Tibial artery (tissue), 4 donors: ENCODE data around the gene PHF19.

ENCODE experiments used
- DNase-seq, 2 donors: peaks; one replicate each; pipeline ENCODE4 v3.0.0-alpha.2; 2019
- H3K27ac ChIP-seq, 2 donors: fragments of 200-600 bp; sonication (generic) in 1 of 2; 1 replicate in 1 of 2; 2 replicates in 1 of 2; pipeline ENCODE4 v1.5.1; 2018 to 2019; ENCODE audit warnings: mild to moderate bottlenecking in 1 of 2
- H3K27me3 ChIP-seq, 2 donors: fragments of 200-600 bp; sonication (generic) in 1 of 2; one replicate each; pipeline versions ENCODE4 v1.5.1 to v1.6.0; 2016 to 2019
- H3K36me3 ChIP-seq, 3 donors: fragments of 200-600 bp; sonication (generic) in 2 of 3; one replicate each; pipeline ENCODE4 v1.5.1; 2016 to 2019; ENCODE audit warnings: mild to moderate bottlenecking in 2 of 3
- H3K4me1 ChIP-seq, 4 donors: fragments of 200-600 bp; sonication (generic) in 2 of 4; 1 replicate in 3 of 4; 2 replicates in 1 of 4; pipeline ENCODE4 v1.5.1; 2016 to 2019
- H3K4me3 ChIP-seq, 2 donors: fragments of 200-600 bp; sonication (generic) in 1 of 2; 1 replicate in 1 of 2; 2 replicates in 1 of 2; pipeline ENCODE4 v1.5.1; 2018 to 2019; ENCODE audit warnings: mild to moderate bottlenecking in 2 of 2
- H3K9me3 ChIP-seq, 3 donors: fragments of 200-600 bp; sonication (generic) in 1 of 3; one replicate each; pipeline ENCODE4 v1.5.1; 2016 to 2019
- CTCF ChIP-seq, 2 experiments: fragments of 200-600 bp in 1 of 2; fragments of 450-650 bp in 1 of 2; IDR thresholded peaks; one replicate each; pipeline ENCODE4 v1.5.1; 2017 to 2019; ENCODE audit warnings: antibody characterized with exemption in 2 of 2, mild to moderate bottlenecking in 1 of 2, moderate library complexity in 1 of 2
- intact Hi-C: fragments of 100-400 bp; cut with DNase I; formaldehyde crosslinking; loops from one replicate; pipeline ENCODE4 v1.15.0; 2023; ENCODE audit warnings: low total_unique reads

Gene PHF19

GRCh38 chr9:120841930-120842684 is 34.9 kb downstream of the PHF19 start:
- H3K4me1 ChIP-seq = peaks cover 0 to 43% (median 16%) of the 10 kb centered on the region in 4 donors
- H3K4me3 ChIP-seq = peak overlapping the region; percentile 72 to 84
- peak overlapping the region; percentile 96 to 97 for H3K27ac ChIP-seq
- H3K36me3 ChIP-seq = peaks cover 0 to 29% (median 0%) of the 10 kb centered on the region in 3 donors
- intact Hi-C loops = loop anchor here (5.0 kb wide), 1 partner anchor 50 kb away; the partner anchor contains the start of gene FBXW2
- no peaks in the 10 kb centered on the region for H3K9me3 ChIP-seq
- no peak for DNase-seq
- TF ChIP-seq CTCF (IDR thresholded peaks at IDR 0.05) = no peak
- H3K27me3 ChIP-seq = no peaks in the 10 kb centered on the region

GRCh38 chr9:120839146-120839545 is 37.8 kb downstream of the PHF19 start:
- intact Hi-C loops = no loop called here
- TF ChIP-seq CTCF (IDR thresholded peaks at IDR 0.05) = no peak
- H3K4me1 ChIP-seq = peaks cover 0 to 36% (median 16%) of the 10 kb centered on the region in 4 donors

GRCh38 chr9:120837921-120838320 is 39.1 kb downstream of the PHF19 start:
- no peak for TF ChIP-seq CTCF (IDR thresholded peaks at IDR 0.05)
- intact Hi-C loops = no loop called here
- Histone ChIP-seq H3K4me1 (peaks cover 0 to 30% (median 8%) of the 10 kb centered on the region in 4 donors), H3K9me3 (no peaks in the 10 kb centered on the region), H3K36me3 (peaks cover 4 to 24% (median 9%) of the 10 kb centered on the region in 3 donors), H3K27me3 (no peaks in the 10 kb centered on the region), H3K4me3 (no peak overlapping the region), H3K27ac (no peak overlapping the region)
- DNase-seq = no peak

More at GRCh38 chr9:120839146-120839545, 37.8 kb downstream of the PHF19 start:
- H3K27me3 ChIP-seq = no peaks in the 10 kb centered on the region
- H3K27ac ChIP-seq = no peak overlapping the region
- H3K36me3 ChIP-seq = peaks cover 0 to 18% (median 4%) of the 10 kb centered on the region in 3 donors
- no peaks in the 10 kb centered on the region for H3K9me3 ChIP-seq
- DNase-seq = no peak
- no peak overlapping the region for H3K4me3 ChIP-seq

- Histone ChIP-seq H3K27me3 (no peaks in the 10 kb centered on the region), H3K4me3 (no peak overlapping the region), H3K4me1 (no peaks in the 10 kb centered on the region), H3K36me3 (peaks cover 47 to 58% (median 48%) of the 10 kb centered on the region in 3 donors), H3K27ac (no peak overlapping the region), H3K9me3 (no peaks in the 10 kb centered on the region)
- intact Hi-C loops = no loop called here
- no peak for DNase-seq
- no peak for TF ChIP-seq CTCF (IDR thresholded peaks at IDR 0.05)
Observed at GRCh38 chr9:120833325-120833724, 43.7 kb downstream of the PHF19 start.

- H3K36me3 ChIP-seq = peaks cover 50 to 63% (median 52%) of the 10 kb centered on the region in 3 donors
- intact Hi-C loops = no loop called here
Observed at GRCh38 chr9:120832807-120833206, 44.2 kb downstream of the PHF19 start.

More at GRCh38 chr9:120832807-120833206, 44.2 kb downstream of the PHF19 start:
- no peak for TF ChIP-seq CTCF (IDR thresholded peaks at IDR 0.05)
- H3K27ac ChIP-seq = no peak overlapping the region
- DNase-seq = no peak
- H3K9me3 ChIP-seq = no peaks in the 10 kb centered on the region
- no peaks in the 10 kb centered on the region for H3K27me3 ChIP-seq
- no peak overlapping the region for H3K4me3 ChIP-seq
- no peaks in the 10 kb centered on the region for H3K4me1 ChIP-seq
